ENCODE data around the gene CCDC47. TPM values are rescaled to one million over a fixed set of nuclear protein-coding genes. Genes with fewer than 3 reads are reported as not detected.

The CCDC47 gene
- total RNA-seq, 4 donors from 2014 or later: 48.1 to 70.0 (median 62.9) TPM

DNA sequence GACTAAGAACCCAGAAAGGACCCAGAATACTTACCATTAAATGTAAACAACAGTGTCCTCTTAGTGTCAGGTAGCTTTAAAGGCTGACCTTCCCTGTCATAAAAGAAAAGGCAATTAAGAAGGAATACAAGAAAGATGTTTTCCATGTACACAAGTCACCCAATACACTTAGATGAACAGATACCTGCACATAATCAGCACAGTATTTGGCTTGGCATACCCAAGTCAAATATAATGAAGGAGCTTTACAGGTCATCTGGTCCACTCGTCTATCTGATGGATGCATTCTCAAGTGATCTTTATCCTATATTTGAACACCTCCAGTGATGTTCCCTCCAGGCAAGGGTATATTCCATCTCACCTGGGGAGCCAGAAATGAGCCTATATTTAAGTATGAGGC lies 20.7 kb downstream of the CCDC47 start:
- H3K4me1 ChIP-seq: no peaks in the 10 kb centered on the region
- H3K27ac ChIP-seq: no peak overlapping the region
- WGBS: 93% methylated on average over 1 of the region's 1 CpG
- no peak overlapping the region for H3K4me3 ChIP-seq
- H3K9me3 ChIP-seq: no peaks in the 10 kb centered on the region
- H3K36me3 ChIP-seq: peaks cover 93% of the 10 kb centered on the region
- H3K27me3 ChIP-seq: no peaks in the 10 kb centered on the region
- no peak for TF ChIP-seq POLR2A (IDR thresholded peaks at IDR 0.05)
- no peak for TF ChIP-seq EP300 (IDR thresholded peaks at IDR 0.05)
- TF ChIP-seq, protein P1, sequence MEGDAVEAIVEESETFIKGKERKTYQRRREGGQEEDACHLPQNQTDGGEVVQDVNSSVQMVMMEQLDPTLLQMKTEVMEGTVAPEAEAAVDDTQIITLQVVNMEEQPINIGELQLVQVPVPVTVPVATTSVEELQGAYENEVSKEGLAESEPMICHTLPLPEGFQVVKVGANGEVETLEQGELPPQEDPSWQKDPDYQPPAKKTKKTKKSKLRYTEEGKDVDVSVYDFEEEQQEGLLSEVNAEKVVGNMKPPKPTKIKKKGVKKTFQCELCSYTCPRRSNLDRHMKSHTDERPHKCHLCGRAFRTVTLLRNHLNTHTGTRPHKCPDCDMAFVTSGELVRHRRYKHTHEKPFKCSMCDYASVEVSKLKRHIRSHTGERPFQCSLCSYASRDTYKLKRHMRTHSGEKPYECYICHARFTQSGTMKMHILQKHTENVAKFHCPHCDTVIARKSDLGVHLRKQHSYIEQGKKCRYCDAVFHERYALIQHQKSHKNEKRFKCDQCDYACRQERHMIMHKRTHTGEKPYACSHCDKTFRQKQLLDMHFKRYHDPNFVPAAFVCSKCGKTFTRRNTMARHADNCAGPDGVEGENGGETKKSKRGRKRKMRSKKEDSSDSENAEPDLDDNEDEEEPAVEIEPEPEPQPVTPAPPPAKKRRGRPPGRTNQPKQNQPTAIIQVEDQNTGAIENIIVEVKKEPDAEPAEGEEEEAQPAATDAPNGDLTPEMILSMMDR (IDR thresholded peaks at IDR 0.05): no peak
- no peak for DNase-seq (ENCODE audit: low spot score in 2 of 2)

DNA sequence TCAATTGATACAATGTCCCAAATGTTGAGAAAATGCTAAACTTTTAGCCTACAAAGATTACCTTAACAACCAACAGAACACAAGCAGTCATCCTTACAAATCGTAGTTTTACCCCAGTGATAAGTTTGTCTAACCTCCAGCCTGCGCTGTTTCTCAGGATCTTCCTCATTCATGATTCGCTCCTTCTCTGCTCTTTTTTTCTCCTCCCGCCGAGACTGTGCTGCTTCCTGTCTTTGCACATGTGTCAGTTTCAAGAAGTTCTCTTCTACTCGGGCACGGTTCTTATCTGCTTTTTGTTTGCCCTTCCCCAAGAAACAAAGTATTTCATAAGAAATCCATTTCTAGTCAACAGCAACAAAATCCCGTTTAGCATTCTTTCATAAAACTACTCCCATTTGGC lies 21.6 kb downstream of the CCDC47 start:
- Histone ChIP-seq H3K36me3 (peaks cover 89% of the 10 kb centered on the region), H3K4me1 (no peaks in the 10 kb centered on the region), H3K27ac (no peak overlapping the region), H3K4me3 (no peak overlapping the region), H3K9me3 (no peaks in the 10 kb centered on the region), H3K27me3 (no peaks in the 10 kb centered on the region)
- WGBS: 68% methylated on average over 8 of the region's 8 CpGs
- TF ChIP-seq, protein P1 (IDR thresholded peaks at IDR 0.05): no peak
- TF ChIP-seq POLR2A (IDR thresholded peaks at IDR 0.05) (no peak), POLR2AphosphoS5 (IDR thresholded peaks at IDR 0.05) (no peak), EP300 (IDR thresholded peaks at IDR 0.05) (no peak)
- no peak for DNase-seq (ENCODE audit: low spot score in 2 of 2)

DNA sequence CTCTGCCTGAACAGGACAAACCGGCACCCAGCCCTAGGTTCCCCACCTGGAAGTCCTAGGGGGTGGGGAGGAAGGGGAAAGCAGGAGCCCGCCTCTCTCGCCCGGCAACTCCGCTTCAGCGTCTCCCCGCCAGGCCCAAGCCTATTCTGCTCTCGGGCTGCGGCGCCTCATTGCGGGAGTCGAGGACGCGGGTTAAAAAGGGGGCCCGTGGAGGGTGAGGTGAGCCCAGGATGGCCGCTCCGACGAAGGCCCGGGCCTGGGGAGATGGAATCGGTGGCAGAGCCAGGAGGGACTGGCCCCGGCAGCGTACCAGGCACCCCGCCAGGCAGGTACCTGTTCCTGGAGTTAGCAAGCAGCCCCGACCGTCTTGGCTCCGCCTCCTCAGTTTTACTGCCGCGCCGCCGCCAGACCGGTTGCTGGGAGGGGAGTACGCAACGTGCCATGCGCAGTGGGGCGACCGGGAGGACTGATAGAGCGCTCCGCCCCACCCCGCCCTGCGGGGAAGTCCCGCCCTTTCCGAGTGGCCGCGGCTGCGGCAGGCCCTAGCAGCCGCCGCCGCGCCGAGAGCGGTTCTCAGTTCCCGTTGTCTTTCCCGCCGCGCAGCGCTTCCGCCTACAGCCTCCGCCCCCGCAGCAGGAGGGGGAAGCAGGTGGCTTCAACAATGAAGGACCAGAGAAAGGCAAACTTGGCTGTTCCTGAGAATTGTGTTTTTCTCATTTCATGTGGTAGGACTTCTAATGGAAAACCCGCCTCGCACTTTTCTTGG lies 31.8 kb downstream of the CCDC47 start, which contains the start of gene STRADA:
STRADA (minus strand) TSS at position 392 of the 766 bp plus-strand sequence. CDS start 13,430 bp downstream, outside the sequence.
- peak in 2 of 3 donors; percentile 57 to 74 for TF ChIP-seq POLR2AphosphoS5 (IDR thresholded peaks at IDR 0.05)
- TF ChIP-seq, protein P1 (IDR thresholded peaks at IDR 0.05): no peak
- TF ChIP-seq EP300 (IDR thresholded peaks at IDR 0.05): no peak
- TF ChIP-seq POLR2A (IDR thresholded peaks at IDR 0.05): peak; percentile 12 to 56

DNA sequence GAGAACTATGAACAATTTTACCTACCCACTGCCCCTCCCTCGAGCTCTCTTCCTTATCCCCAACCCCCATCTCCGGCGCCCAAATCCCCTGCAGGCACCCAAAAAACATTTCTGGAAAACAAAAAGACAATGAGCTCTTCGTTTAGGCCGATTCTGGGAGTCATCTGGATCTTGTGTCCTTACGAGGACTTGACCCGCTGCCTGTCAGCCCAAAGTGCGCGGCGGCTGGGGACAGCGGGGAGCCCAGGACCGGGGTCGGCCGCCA lies 32.3 kb downstream of the CCDC47 start:
- H3K4me3 ChIP-seq: peak overlapping the region; percentile 68
- TF ChIP-seq POLR2A (IDR thresholded peaks at IDR 0.05) (no peak), EP300 (IDR thresholded peaks at IDR 0.05) (no peak), POLR2AphosphoS5 (IDR thresholded peaks at IDR 0.05) (no peak)
- TF ChIP-seq, protein P1 (IDR thresholded peaks at IDR 0.05): no peak
- DNase-seq (ENCODE audit: low spot score in 2 of 2): no peak
- H3K9me3 ChIP-seq: no peaks in the 10 kb centered on the region
- peak overlapping the region; percentile 92 for H3K27ac ChIP-seq
- peaks cover 7% of the 10 kb centered on the region for H3K36me3 ChIP-seq
- peaks cover 21% of the 10 kb centered on the region for H3K4me1 ChIP-seq
- WGBS: 0% methylated on average over 13 of the region's 14 CpGs
- H3K27me3 ChIP-seq: no peaks in the 10 kb centered on the region

More for the DNA sequence above, 31.8 kb downstream of the CCDC47 start, which contains the start of gene STRADA:
- DNase-seq (ENCODE audit: low spot score in 2 of 2): peak; percentile 99
- peaks cover 11% of the 10 kb centered on the region for H3K36me3 ChIP-seq
- H3K4me3 ChIP-seq: peak within 1 kb of the TSS; percentile 68
- peak within 1 kb of the TSS; percentile 92 for H3K27ac ChIP-seq
- H3K4me1 ChIP-seq: peaks cover 21% of the 10 kb centered on the region
- H3K27me3 ChIP-seq: no peaks in the 10 kb centered on the region
- H3K9me3 ChIP-seq: no peaks in the 10 kb centered on the region
- WGBS: 0% methylated on average over 14 of the region's 61 CpGs

DNA sequence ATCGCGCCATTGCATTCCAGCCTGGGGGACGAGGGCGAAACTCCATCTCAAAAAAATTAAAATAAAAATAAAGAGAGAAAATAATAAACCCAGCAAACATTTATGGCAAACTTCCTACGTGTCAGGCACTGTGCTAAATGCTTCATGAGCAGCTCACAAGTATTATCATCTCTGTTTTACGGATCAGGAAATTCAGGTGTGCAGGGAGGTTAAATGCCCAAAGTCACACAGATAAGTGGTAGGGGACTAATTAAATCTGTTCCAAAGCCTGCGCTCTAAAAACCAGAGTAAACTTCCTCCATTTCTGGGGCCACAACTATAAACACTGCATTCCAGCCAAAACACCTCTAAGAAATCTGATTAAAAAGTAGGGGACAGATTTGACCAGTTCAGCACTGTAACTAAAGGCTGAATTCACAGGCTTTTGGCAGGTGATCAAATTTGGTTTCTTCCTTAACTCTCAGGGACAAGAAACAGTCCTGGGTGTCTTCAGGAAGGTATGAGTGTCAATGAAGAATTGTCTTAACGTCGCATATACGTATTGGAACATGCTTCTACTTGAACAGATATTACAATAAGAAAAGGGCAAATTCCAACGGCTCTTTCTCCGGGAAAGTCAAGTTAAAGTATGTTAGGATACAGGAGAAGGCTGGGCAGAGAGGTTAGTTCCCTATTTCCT lies 32.8 kb downstream of the CCDC47 start:
- Histone ChIP-seq H3K4me3 (peak overlapping the region; percentile 68), H3K9me3 (no peaks in the 10 kb centered on the region), H3K27ac (peak overlapping the region; percentile 92), H3K36me3 (peaks cover 3% of the 10 kb centered on the region), H3K4me1 (peaks cover 21% of the 10 kb centered on the region), H3K27me3 (no peaks in the 10 kb centered on the region)
- no peak for DNase-seq (ENCODE audit: low spot score in 2 of 2)
- 30% methylated on average over 12 of the region's 12 CpGs for WGBS
- TF ChIP-seq, protein P1 (IDR thresholded peaks at IDR 0.05): no peak
- TF ChIP-seq EP300 (IDR thresholded peaks at IDR 0.05) (no peak), POLR2A (IDR thresholded peaks at IDR 0.05) (no peak), POLR2AphosphoS5 (IDR thresholded peaks at IDR 0.05) (no peak)
